ENCODE results near the gene CIZ1.

Gene CIZ1

GRCh38 chr9:128125580-128126354, 65.6 kb downstream of the CIZ1 start:
- Mint-ChIP-seq H3K4me3 (peak overlapping the region; percentile 78), H3K27ac (no peak overlapping the region)

GRCh38 chr9:128124873-128125579, 66.3 kb downstream of the CIZ1 start:
- Mint-ChIP-seq H3K27me3 (ENCODE audit: low read depth) (no peaks in the 10 kb centered on the region), H3K27ac (peak overlapping the region; percentile 49), H3K9me3 (no peaks in the 10 kb centered on the region), H3K4me1 (ENCODE audit: low read depth) (peaks cover 26% of the 10 kb centered on the region), H3K36me3 (ENCODE audit: low read depth) (no peaks in the 10 kb centered on the region), H3K4me3 (peak overlapping the region; percentile 31)

More at GRCh38 chr9:128125580-128126354, 65.6 kb downstream of the CIZ1 start:
- H3K9me3 Mint-ChIP-seq, result no peaks in the 10 kb centered on the region
- H3K4me1 Mint-ChIP-seq (ENCODE audit: low read depth), result peaks cover 27% of the 10 kb centered on the region
- H3K36me3 Mint-ChIP-seq (ENCODE audit: low read depth), result no peaks in the 10 kb centered on the region
- H3K27me3 Mint-ChIP-seq (ENCODE audit: low read depth), result no peaks in the 10 kb centered on the region

GRCh38 chr9:128124451-128124850, 66.9 kb downstream of the CIZ1 start:
- Mint-ChIP-seq H3K4me3 (no peak overlapping the region), H3K9me3 (no peaks in the 10 kb centered on the region), H3K27ac (no peak overlapping the region), H3K36me3 (ENCODE audit: low read depth) (no peaks in the 10 kb centered on the region), H3K4me1 (ENCODE audit: low read depth) (peaks cover 25% of the 10 kb centered on the region), H3K27me3 (ENCODE audit: low read depth) (no peaks in the 10 kb centered on the region)

- Mint-ChIP-seq H3K27ac (no peak overlapping the region), H3K9me3 (no peaks in the 10 kb centered on the region), H3K4me3 (no peak overlapping the region), H3K36me3 (ENCODE audit: low read depth) (no peaks in the 10 kb centered on the region), H3K4me1 (ENCODE audit: low read depth) (peaks cover 19% of the 10 kb centered on the region), H3K27me3 (ENCODE audit: low read depth) (no peaks in the 10 kb centered on the region)
These were observed 67.8 kb downstream of the CIZ1 start for GRCh38 chr9:128123451-128124080.

GRCh38 chr9:128122809-128123175, 68.6 kb downstream of the CIZ1 start:
- H3K4me1 Mint-ChIP-seq (ENCODE audit: low read depth), result peaks cover 19% of the 10 kb centered on the region
- no peak overlapping the region for H3K4me3 Mint-ChIP-seq
- no peak overlapping the region for H3K27ac Mint-ChIP-seq
- no peaks in the 10 kb centered on the region for H3K27me3 Mint-ChIP-seq (ENCODE audit: low read depth)
- H3K36me3 Mint-ChIP-seq (ENCODE audit: low read depth), result no peaks in the 10 kb centered on the region
- H3K9me3 Mint-ChIP-seq, result no peaks in the 10 kb centered on the region

GRCh38 chr9:128121924-128122808, 69.2 kb downstream of the CIZ1 start:
- Mint-ChIP-seq H3K9me3 (no peaks in the 10 kb centered on the region), H3K4me1 (ENCODE audit: low read depth) (peaks cover 23% of the 10 kb centered on the region), H3K27me3 (ENCODE audit: low read depth) (no peaks in the 10 kb centered on the region), H3K4me3 (no peak overlapping the region), H3K27ac (no peak overlapping the region), H3K36me3 (ENCODE audit: low read depth) (peaks cover 3% of the 10 kb centered on the region)

- Mint-ChIP-seq H3K9me3 (no peaks in the 10 kb centered on the region), H3K27me3 (ENCODE audit: low read depth) (no peaks in the 10 kb centered on the region), H3K36me3 (ENCODE audit: low read depth) (peaks cover 3% of the 10 kb centered on the region), H3K4me3 (no peak overlapping the region), H3K4me1 (ENCODE audit: low read depth) (peaks cover 21% of the 10 kb centered on the region), H3K27ac (no peak overlapping the region)
These were observed 69.9 kb downstream of the CIZ1 start for GRCh38 chr9:128121466-128121810.

- Mint-ChIP-seq H3K4me3 (no peak overlapping the region), H3K9me3 (no peaks in the 10 kb centered on the region), H3K27me3 (ENCODE audit: low read depth) (no peaks in the 10 kb centered on the region), H3K4me1 (ENCODE audit: low read depth) (peaks cover 17% of the 10 kb centered on the region), H3K36me3 (ENCODE audit: low read depth) (peaks cover 3% of the 10 kb centered on the region), H3K27ac (no peak overlapping the region)
These were observed 70.5 kb downstream of the CIZ1 start for GRCh38 chr9:128120741-128121465.

- Mint-ChIP-seq H3K27me3 (ENCODE audit: low read depth) (no peaks in the 10 kb centered on the region), H3K27ac (no peak overlapping the region), H3K9me3 (no peaks in the 10 kb centered on the region), H3K36me3 (ENCODE audit: low read depth) (peaks cover 3% of the 10 kb centered on the region), H3K4me3 (no peak overlapping the region), H3K4me1 (ENCODE audit: low read depth) (peaks cover 12% of the 10 kb centered on the region)
These were observed 71.2 kb downstream of the CIZ1 start for GRCh38 chr9:128120061-128120740.

GRCh38 chr9:128118971-128119665, 72.3 kb downstream of the CIZ1 start:
- Mint-ChIP-seq H3K4me1 (ENCODE audit: low read depth) (peaks cover 7% of the 10 kb centered on the region), H3K27me3 (ENCODE audit: low read depth) (no peaks in the 10 kb centered on the region), H3K27ac (no peak overlapping the region), H3K4me3 (no peak overlapping the region), H3K9me3 (no peaks in the 10 kb centered on the region), H3K36me3 (ENCODE audit: low read depth) (peaks cover 3% of the 10 kb centered on the region)

GRCh38 chr9:128118472-128118857, 72.9 kb downstream of the CIZ1 start:
- Mint-ChIP-seq H3K27ac (no peak overlapping the region), H3K4me1 (ENCODE audit: low read depth) (peaks cover 7% of the 10 kb centered on the region), H3K36me3 (ENCODE audit: low read depth) (peaks cover 4% of the 10 kb centered on the region), H3K27me3 (ENCODE audit: low read depth) (no peaks in the 10 kb centered on the region), H3K4me3 (no peak overlapping the region), H3K9me3 (no peaks in the 10 kb centered on the region)

GRCh38 chr9:128117613-128118471, 73.5 kb downstream of the CIZ1 start:
- H3K27me3 Mint-ChIP-seq (ENCODE audit: low read depth), result no peaks in the 10 kb centered on the region
- H3K9me3 Mint-ChIP-seq, result no peaks in the 10 kb centered on the region
- no peak overlapping the region for H3K4me3 Mint-ChIP-seq
- peaks cover 7% of the 10 kb centered on the region for H3K4me1 Mint-ChIP-seq (ENCODE audit: low read depth)
- peak overlapping the region; percentile 75 for H3K27ac Mint-ChIP-seq
- H3K36me3 Mint-ChIP-seq (ENCODE audit: low read depth), result peaks cover 6% of the 10 kb centered on the region

Measured in T-helper 1 cell treated with Interleukin-12 subunit alpha and Interleukin-12 subunit beta and Interleukin-4 antibody, amounts not matched to agents 30 μg/mL and 1 μg/mL, for 36 hours (primary cell).